Mammary epithelial cell (primary cell): ENCODE data around the gene NSF.

ENCODE experiments used
- CTCF ChIP-seq, 2 donors: IDR thresholded peaks in 1 of 2; conservative IDR thresholded peaks in 1 of 2; 2 replicates each; pipeline ENCODE4 v1.5.1; 2011 to 2012; ENCODE audit warnings: inconsistent platforms in 2 of 2, low read length in 2 of 2, mild to moderate bottlenecking in 2 of 2, control low read depth in 1 of 2, low read depth in 1 of 2; ENCODE audit not compliant: insufficient read depth in 1 of 2; ENCODE audit errors: extremely low read depth in 1 of 2
- EZH2 ChIP-seq: IDR thresholded peaks from 2 replicates; pipeline ENCODE4 v1.6.1; 2012; ENCODE audit warnings: low read length, inconsistent platforms, borderline replicate concordance

- TF ChIP-seq CTCF (conservative IDR thresholded peaks at IDR 0.05 in 1 of 2, IDR thresholded peaks at IDR 0.05 in 1 of 2; ENCODE audit: extremely low read depth in 1 of 2, insufficient read depth in 1 of 2, low read depth in 1 of 2, low read length in 2 of 2) (no peak), EZH2 (no peak)
These were observed 182.7 kb downstream of the NSF start for GRCh38 chr17:46773221-46773605.
